GM12872 (cell line): Measurements from ENCODE around the gene KDM5A.

Experiments
- CTCF ChIP-seq: IDR thresholded peaks from 3 replicates; pipeline ENCODE4 v1.5.1; 2011; ENCODE audit warnings: low read depth, mild to moderate bottlenecking, low read length, moderate library complexity; ENCODE audit not compliant: insufficient read depth

Gene KDM5A

GRCh38 chr12:318759-319515, 70.2 kb downstream of the KDM5A start:
- TF ChIP-seq CTCF, result no peak

- no peak for TF ChIP-seq CTCF
Observed at GRCh38 chr12:308511-308910, 80.6 kb downstream of the KDM5A start.

- no peak for TF ChIP-seq CTCF
Observed at GRCh38 chr12:307406-307805, 81.7 kb downstream of the KDM5A start.

GRCh38 chr12:304805-305204, 84.3 kb downstream of the KDM5A start:
- no peak for TF ChIP-seq CTCF

- no peak for TF ChIP-seq CTCF
Observed at GRCh38 chr12:295132-295531, 94.0 kb downstream of the KDM5A start.

- no peak for TF ChIP-seq CTCF
Observed at GRCh38 chr12:293199-293598, 95.9 kb downstream of the KDM5A start.

GRCh38 chr12:292186-292585, 96.9 kb downstream of the KDM5A start:
- no peak for TF ChIP-seq CTCF
